AML-193 (cell line): Measurements from ENCODE around the gene TUBB1.
"Not testable (repeated sequence)": the region's sequence is repeated elsewhere in the genome, so short reads cannot be mapped to it uniquely, and the experiment has no call there.

Experiments used
- DNase-seq, 2 experiments: peaks; one replicate each; lab custom pipeline; 2025; lab: John Stamatoyannopoulos, UW

TUBB1 gene

GRCh38 chr20:59019217-59019616 lies at the start of gene TUBB1:
TUBB1 (plus strand) TSS chr20:59019429; CDS start chr20:59019523, 94 bp downstream.
- DNase-seq, result no peak

GRCh38 chr20:58969439-58969838 lies 49.8 kb upstream of the TUBB1 start:
- DNase-seq, result no peak

GRCh38 chr20:58970146-58970545 lies 49.1 kb upstream of the TUBB1 start:
- no peak for DNase-seq

- no peak for DNase-seq
These were observed 47.8 kb upstream of the TUBB1 start for GRCh38 chr20:58971429-58971828.

GRCh38 chr20:58973179-58973578 lies 46.0 kb upstream of the TUBB1 start:
- DNase-seq, result no peak

- peak in 1 of 2 experiments; percentile 4 for DNase-seq
These were observed 45.4 kb upstream of the TUBB1 start for GRCh38 chr20:58973866-58974265.

GRCh38 chr20:58975353-58975752 lies 43.9 kb upstream of the TUBB1 start:
- DNase-seq, result no peak

- no peak for DNase-seq
These were observed 43.0 kb upstream of the TUBB1 start for GRCh38 chr20:58976061-58976730.

GRCh38 chr20:58978351-58979190 lies 40.7 kb upstream of the TUBB1 start:
- no peak for DNase-seq

- DNase-seq, result peak; percentile 51 to 65
These were observed 38.3 kb upstream of the TUBB1 start, which contains the start of gene NELFCD for GRCh38 chr20:58980711-58981627. NELFCD (plus strand) TSS chr20:58981256; CDS start chr20:58981310, 54 bp downstream.

- DNase-seq, result peak in 1 of 2 experiments; percentile 7
These were observed 37.4 kb upstream of the TUBB1 start for GRCh38 chr20:58981628-58982364.

- DNase-seq, result no peak
These were observed 36.7 kb upstream of the TUBB1 start for GRCh38 chr20:58982406-58983114.

GRCh38 chr20:58983115-58983468 lies 36.1 kb upstream of the TUBB1 start:
- DNase-seq, result not testable (repeated sequence)

GRCh38 chr20:58984691-58985090 lies 34.5 kb upstream of the TUBB1 start:
- DNase-seq, result no peak

GRCh38 chr20:58985656-58986055 lies 33.6 kb upstream of the TUBB1 start:
- DNase-seq, result no peak

- DNase-seq, result no peak
These were observed 32.8 kb upstream of the TUBB1 start for GRCh38 chr20:58986286-58986967.

GRCh38 chr20:58986968-58987517 lies 32.2 kb upstream of the TUBB1 start:
- no peak for DNase-seq

- DNase-seq, result no peak
These were observed 31.3 kb upstream of the TUBB1 start for GRCh38 chr20:58987790-58988564.

GRCh38 chr20:58988565-58988882 lies 30.7 kb upstream of the TUBB1 start:
- no peak for DNase-seq
